ENCODE data around the gene KANTR.

KANTR gene

DNA sequence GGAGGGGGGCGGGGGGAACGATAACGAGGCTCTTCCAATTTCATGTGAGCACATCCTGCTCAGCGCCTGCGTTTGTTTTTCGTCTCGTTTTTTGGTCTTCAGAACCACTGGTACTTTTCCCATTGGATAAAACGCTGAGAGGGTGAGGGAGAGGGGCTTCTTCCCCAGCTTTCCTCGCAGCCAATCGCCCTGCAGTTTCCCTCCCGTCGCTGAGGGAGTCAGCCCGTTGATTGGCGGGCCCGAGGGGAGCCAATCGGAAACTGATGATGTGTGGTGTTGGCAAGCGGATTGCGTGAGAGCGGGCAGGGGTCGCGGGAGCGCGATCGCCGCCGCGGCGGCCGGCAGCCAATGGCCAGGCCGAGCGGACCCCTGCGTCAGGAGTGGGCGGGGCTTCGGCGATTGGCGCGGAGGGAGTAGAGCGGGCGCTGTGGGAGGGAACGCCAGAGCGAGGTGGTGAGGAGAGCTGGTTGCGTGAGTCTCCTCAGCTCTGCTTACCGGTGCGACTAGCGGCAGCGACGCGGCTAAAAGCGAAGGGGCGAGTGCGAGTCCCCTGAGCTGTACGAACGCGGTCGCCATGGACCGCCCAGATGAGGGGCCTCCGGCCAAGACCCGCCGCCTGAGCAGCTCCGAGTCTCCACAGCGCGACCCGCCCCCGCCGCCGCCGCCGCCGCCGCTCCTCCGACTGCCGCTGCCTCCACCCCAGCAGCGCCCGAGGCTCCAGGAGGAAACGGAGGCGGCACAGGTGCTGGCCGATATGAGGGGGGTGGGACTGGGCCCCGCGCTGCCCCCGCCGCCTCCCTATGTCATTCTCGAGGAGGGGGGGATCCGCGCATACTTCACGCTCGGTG, 11.8 kb upstream of the KANTR start, which contains the start of gene TSPYL2:
Gene TSPYL2 (plus strand): TSS at position 443 of the 848 bp plus-strand sequence. CDS start 132 bp downstream, at position 575.
- peak; percentile 98 for DNase-seq (ENCODE audit: low read depth, low spot score)

DNA sequence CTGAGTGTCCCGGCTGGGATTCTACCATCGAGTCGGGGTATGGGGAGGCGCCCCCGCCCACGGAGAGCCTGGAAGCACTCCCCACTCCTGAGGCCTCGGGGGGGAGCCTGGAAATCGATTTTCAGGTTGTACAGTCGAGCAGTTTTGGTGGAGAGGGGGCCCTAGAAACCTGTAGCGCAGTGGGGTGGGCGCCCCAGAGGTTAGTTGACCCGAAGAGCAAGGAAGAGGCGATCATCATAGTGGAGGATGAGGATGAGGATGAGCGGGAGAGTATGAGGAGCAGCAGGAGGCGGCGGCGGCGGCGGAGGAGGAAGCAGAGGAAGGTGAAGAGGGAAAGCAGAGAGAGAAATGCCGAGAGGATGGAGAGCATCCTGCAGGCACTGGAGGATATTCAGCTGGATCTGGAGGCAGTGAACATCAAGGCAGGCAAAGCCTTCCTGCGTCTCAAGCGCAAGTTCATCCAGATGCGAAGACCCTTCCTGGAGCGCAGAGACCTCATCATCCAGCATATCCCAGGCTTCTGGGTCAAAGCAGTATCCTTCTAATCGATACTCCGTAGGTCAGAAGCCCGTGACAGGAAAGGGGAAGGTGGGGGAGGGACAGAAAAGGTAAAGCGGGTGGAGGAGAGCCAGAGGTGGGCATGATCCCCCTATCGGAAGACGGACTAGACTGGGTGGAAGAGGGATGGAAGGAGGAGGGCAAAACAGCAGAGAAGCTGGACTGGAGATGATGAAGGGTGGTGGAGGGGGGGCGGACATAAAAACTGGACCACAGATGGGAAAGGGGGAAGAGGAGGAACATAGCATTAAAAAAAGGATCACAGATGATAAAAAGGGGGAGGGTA, 10.9 kb upstream of the KANTR start:
- DNase-seq (ENCODE audit: low read depth, low spot score): no peak

DNA sequence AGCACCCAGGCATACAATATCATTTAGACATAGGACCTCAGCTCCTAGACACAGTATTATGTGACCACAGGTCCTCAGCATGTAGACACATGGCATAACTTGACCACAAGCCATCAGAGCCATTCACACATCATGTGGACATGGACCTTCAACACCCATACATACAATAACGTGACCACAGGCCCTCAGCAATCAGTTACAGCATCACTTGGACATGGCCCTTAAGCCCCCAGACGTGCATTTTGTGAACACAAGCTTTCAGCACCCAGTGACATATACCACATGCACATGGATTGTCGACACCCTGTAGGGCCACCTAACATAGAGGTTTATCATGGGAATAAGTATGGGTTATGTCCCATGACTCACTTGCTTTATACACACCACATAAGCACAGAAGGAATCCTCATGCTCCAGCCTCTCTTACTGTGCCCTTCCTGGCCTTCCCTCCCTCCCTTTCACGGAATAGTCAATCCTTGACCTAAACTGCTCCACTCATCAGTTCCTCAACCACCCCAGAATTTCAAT, 9.8 kb upstream of the KANTR start:
- DNase-seq (ENCODE audit: low read depth, low spot score): no peak

DNA sequence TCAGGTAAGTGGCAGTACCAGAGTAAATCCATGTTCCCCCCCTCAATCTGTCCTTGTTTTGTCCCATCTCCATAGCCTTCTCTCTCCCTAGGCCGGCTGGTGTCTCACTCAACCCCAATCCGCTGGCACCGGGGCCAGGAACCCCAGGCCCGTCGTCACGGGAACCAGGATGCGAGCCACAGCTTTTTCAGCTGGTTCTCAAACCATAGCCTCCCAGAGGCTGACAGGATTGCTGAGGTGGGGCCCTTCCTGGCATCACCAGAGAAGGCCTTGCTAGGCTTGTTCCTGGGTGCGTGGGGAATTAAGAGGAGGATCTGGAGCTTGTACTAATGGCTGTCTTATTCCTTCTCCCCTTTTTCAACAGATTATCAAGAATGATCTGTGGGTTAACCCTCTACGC, 9.1 kb upstream of the KANTR start:
- DNase-seq (ENCODE audit: low read depth, low spot score): no peak

DNA sequence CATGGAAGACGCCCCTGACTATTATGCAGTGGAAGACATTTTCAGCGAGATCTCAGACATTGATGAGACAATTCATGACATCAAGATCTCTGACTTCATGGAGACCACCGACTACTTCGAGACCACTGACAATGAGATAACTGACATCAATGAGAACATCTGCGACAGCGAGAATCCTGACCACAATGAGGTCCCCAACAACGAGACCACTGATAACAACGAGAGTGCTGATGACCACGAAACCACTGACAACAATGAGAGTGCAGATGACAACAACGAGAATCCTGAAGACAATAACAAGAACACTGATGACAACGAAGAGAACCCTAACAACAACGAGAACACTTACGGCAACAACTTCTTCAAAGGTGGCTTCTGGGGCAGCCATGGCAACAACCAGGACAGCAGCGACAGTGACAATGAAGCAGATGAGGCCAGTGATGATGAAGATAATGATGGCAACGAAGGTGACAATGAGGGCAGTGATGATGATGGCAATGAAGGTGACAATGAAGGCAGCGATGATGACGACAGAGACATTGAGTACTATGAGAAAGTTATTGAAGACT, 8.2 kb upstream of the KANTR start:
- no peak for DNase-seq (ENCODE audit: low read depth, low spot score)

DNA sequence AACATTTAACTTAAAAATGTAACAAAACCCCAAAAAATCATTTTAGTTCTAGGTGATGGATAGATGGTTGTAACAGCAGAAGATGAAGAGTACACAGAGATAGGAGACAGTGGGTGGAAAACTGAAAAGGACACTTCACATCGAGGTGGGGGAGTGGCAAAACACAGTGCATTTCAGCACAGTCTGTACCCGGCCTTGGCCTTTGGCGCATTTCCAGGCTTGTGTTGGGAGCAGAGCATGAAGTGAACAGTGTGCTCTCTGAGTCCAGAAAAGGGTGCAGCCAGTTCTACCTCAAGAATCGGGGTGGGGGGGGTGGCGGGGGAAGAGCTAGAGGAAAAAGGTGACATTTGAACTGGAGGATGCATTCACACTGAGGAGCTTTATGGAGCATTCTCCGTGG, 7.5 kb upstream of the KANTR start:
- DNase-seq (ENCODE audit: low read depth, low spot score): no peak

DNA sequence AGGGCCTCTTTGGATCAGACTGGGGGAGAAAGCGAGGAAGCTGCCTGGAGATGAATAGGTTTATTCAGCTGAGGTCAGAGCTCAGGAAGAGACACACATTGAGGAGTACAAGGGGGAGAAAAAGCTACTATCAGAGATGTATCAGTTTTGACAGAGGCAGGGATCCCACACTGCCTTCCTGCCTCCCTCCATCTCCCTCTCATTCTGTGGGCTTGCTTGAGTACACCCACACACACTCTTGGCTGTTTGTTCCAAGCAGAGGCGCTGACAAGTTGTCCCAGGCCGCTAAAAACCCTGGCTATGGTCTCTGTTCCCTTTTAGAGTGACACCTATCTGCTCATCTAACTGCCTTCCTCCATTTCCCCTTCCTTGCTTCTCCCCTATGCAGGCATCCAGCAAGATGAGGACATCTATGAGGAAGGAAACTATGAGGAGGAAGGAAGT, 6.5 kb upstream of the KANTR start:
- DNase-seq (ENCODE audit: low read depth, low spot score): no peak

DNA sequence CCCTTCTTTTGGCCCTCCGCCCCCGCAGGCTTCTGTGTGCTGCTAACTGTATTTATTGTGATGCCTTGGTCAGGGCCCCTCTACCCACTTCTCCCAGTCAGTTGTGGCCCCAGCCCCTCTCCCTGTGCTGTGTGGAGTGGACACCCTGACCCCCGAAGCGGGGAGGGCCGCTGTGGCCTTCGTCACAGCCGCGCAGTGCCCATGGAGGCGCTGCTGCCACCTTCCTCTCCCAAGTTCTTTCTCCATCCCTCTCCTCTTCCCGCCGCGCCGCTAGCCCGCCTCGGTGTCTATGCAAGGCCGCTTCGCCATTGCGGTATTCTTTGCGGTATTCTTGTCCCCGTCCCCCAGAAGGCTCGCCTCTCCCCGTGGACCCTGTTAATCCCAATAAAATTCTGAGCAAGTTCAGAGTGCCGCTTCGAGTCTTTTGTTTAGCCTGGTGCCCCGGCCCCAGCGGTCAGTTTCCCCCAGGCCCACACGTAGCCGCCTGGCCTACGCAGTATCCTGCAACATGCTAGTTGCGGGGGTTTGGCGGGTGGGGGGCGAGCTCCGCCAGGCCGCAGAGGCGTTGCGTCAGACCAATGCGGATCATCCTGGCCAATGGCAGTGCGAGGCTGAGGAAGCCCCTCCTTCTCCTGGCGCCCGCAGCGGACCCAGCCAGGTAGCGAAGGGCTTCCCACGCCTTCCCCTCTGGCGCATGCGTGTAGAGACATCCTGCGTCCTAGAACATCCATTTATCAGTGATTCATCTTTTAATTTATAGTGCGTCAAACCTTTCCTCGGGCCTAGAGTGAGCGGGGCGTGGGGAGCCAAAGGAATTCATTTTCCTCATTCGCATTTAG, 5.6 kb upstream of the KANTR start:
- DNase-seq (ENCODE audit: low read depth, low spot score): peak; percentile 88

DNA sequence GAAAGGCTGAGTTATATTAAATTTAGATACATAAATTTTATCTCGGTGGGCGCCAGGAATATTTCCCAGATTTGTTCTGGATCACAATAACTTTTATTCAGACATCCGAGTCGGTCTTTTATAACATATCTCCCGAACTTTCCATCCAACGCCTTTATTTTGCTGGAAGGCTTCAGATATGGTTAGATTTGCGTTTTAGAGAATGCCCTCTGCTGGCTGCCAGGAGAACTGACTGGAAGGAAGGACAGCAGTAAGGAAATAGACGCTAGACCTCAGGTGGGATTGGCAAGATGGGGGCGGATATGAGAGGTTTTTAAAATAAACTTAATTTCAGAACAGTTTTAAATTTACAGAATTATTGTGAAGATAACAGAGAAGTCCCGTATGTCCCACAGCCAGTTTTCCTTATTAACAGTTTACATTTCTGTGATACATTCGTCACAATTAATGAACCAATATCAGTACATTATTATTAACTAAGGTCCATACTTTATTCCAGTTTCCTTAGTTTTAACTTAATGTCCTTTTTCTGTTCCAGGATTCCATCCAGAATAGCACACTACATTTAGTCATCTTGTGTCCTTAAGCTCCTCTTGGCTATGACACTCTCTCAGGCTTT, 4.6 kb upstream of the KANTR start:
- DNase-seq (ENCODE audit: low read depth, low spot score): peak; percentile 72

DNA sequence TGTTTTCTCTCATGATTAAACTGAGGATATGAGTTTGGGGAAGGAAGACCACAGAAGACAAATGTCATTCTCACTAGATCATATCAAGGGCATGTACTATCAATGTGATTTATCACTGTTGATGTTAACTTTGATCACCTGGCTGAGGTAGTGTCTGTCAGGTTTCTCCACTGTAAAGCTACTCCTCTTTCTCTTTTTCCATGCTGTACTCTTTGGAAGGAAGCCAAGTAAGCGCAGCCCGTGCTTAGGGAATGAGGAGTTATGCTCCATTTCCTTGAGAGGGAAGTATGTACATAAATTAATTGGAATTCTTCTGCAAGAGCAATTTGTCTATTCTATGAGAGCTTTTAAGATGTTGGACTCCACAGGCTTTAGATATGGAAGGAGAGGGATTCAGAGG, 4.0 kb upstream of the KANTR start:
- no peak for DNase-seq (ENCODE audit: low read depth, low spot score)

DNA sequence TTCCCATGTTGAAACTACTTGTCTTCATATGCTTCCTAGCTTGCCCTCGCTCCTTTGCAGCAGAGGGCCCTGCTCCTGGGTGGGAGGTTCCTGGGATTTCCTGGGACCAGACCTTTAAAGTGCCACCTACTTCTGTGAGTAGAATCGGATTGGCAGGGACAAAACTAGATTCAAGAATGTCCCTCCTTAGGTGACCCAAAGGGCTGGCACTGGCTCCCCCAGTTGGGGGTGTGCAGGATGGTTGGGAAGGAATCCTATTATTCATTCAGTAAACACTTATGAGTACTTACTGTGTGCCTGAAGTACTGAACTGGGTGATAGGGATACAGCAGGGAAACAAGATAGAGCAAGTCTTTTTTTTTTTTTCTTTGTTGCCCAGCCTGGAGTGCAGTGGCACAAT, 2.6 kb upstream of the KANTR start:
- no peak for DNase-seq (ENCODE audit: low read depth, low spot score)

DNA sequence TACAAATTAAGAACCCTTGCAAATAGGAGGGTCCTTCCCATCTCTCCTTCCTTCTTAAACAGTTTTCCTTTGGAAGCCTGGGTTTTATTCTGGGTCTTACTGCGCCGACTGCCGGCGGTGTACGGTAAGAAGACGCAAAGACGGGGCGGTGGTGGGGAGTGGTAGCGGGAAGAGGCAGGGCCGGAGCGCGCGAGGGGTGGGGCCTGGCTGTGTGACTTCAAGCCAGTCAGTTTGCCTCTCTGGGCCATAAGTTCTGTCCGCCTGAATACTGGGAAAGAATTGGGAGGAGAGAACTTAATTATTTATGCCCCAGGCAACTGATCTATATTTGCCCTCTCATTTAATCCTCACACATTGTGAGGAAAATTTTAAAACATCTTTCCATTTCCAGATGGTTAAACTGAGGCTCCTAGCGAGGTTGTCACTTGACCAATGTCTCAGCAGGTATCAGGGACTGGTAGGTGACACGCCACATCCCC, 726 bp upstream of the KANTR start:
- DNase-seq (ENCODE audit: low read depth, low spot score): peak; percentile 85

DNA sequence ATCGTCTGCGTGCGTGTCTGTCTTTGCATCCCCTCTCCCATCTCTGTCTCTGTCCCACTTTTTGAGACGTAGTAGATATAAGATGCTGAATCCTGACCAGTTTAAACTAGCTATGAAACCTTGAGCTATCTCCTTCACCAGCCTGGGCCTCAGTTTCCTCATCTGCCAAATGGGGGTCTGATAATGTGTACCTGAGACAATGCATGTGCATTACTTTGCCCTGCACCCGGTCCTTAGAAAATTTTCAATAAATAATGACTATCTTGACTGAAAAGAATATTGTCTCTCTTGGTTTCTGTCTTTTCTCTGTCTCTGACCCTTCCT, 602 bp downstream of the KANTR start:
- DNase-seq (ENCODE audit: low read depth, low spot score): no peak

DNA sequence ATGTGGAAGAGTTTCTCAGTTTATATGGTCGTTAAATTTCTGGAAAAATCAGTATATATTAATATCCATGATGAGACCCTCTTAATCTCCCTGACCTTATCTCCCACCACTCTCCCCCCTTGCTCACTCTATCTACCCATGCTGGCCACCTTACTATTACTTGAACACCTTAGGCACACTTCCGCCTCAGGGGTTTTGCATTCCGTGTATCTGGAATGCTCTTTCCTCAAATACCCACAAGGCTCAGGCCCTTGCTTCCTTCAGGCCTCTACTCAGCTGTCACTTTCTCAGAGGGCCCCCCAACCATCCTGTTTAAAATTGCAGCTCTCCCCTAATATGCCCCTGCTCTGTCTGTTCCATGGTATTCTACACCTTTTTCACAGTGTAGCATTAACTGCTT, 1.9 kb downstream of the KANTR start:
- no peak for DNase-seq (ENCODE audit: low read depth, low spot score)

DNA sequence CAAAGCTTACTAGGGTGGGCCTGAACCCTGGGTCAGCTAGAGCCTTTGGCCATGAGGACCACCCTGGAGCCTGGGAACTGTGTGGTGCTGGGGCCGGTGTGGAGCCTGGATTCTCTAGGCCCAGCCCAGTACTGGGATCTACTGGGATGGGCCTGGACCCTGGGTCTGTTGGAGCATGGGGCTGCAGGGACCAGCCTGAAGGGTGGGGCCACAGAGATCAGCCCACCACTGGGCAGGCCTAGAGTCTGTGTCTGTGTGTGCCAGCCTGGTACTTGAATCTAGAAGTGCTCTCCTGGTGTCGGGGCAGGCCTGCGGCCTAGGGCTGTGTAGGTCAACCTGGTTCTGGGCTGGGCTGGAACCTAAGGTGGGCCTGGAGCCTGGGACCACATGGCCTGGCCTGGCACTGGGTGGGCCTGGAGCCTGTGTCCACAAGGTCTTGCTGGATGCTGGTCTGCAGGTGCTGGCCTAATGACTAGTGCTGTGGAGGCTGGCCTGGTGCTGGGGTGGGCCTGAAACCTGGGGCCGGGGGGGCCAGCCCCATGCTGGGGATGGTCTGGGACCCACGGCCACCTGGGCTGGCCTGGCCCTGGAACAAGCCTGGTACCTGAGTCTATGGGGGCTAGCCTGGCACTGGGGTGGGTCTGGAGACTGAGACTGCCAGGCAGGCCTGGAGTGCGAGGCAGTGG, 21.1 kb downstream of the KANTR start:
- no peak for DNase-seq (ENCODE audit: low read depth, low spot score)

DNA sequence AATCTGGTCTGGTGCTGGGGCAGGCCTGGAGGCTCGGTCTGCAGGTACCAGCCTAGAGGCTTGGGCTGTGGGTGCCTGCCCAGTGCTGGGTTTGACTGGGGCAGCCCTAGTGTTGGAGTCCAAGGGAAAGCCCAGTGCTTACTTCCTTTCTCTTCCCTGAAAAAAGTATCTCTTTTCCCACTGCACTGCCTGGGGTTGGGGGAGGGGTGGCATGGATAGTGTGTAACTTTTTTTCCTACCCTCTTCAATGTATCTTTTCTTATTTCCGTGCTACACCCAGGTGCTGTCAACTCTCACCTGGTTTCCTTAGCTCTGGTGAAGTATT, 21.6 kb downstream of the KANTR start:
- DNase-seq (ENCODE audit: low read depth, low spot score): no peak

DNA sequence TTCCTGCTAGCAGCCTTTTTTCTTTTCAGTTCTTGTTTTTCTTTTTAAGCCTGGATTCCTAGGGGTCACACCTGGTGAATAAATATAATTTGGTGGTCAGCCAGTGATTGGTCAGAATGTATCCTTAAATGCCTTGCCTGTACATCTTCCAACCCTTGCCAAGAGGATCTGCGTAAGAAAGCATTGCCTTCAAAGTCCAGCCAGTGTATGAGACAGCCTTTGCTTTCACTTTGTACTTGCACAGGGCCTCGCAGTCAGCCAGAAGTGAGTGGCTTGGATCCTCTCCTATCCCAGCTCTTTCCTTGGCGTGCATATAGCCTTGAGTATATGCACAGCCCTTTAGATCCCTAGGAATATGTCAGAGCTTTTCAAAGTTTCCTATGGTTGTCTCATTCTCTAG, 22.2 kb downstream of the KANTR start:
- peak; percentile 59 for DNase-seq (ENCODE audit: low read depth, low spot score)

DNA sequence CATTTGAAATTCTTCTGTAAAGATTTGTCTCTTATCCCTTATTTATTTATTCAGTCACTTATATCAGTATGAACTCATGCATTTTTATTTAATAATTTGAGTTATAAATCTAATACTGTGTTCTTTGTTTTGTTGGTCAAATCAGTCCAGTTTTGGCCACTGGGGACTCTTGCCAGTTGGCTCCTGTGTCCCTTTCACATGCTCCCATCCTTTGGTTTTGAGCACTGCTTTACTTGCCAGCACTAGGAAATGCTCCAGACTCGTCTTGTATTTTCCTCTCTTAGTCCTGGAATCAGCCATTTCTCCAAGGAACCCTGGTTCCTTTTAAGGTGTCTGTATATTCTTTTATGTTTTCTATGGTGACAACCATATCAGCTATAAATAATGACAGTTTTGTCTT, 28.1 kb downstream of the KANTR start:
- DNase-seq (ENCODE audit: low read depth, low spot score): no peak

DNA sequence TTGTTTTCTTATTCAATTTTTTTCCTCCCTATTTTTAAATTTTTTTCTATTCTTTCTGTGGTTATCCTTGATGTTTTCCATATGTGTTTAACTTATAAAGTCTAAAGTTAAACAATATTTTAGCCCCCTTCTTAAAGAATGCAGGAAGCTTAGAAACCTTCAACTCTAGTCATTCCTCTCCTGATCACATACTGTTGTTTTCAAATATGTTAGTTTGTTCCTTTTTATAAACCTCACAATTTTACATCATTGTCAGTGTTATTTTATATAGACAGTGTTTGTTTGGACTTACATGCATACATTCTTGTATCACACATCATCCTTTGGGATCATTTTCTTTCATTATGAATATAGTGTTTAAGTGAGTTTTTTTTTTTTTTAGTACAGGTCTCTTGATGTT, 31.6 kb downstream of the KANTR start:
- no peak for DNase-seq (ENCODE audit: low read depth, low spot score)

DNA sequence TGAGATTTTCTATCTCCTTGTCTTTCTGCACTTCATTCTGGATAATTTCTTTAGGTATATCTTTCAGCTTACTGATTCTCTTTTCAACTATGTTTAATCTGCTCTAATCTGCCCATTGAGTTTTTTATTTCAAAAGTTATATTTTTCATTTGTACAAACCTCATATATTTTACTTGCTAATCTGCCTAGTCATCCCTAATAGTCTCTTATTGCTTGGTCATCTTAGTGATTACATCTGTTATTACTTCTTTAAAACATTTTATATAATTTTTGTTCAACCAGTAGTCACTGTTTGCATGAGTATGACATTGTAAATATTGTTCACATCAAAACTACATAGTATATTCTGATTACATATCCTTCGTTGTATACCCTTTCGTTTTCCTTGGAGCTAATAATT, 32.4 kb downstream of the KANTR start:
- no peak for DNase-seq (ENCODE audit: low read depth, low spot score)
